HFFc6 (cell line): ENCODE results near the gene CD40LG. TPM values are rescaled to one million over a fixed set of nuclear protein-coding genes. Genes with fewer than 3 reads are reported as not detected.

Source experiments
- DNase-seq: peaks from one replicate; pipeline ENCODE4 v3.0.0-alpha.2; 2018
- H3K27ac Mint-ChIP-seq: 2 replicates; pipeline ENCODE4 v1.8.0; 2020; ENCODE audit warnings: mild to moderate bottlenecking, mixed read lengths
- H3K27me3 Mint-ChIP-seq: 2 replicates; pipeline ENCODE4 v1.8.0; 2021; ENCODE audit warnings: mild to moderate bottlenecking, moderate library complexity, mixed read lengths; ENCODE audit not compliant: insufficient read depth
- H3K36me3 Mint-ChIP-seq: 2 replicates; pipeline ENCODE4 v1.8.0; 2021; ENCODE audit warnings: low read depth, mixed read lengths
- H3K4me1 Mint-ChIP-seq: 2 replicates; pipeline ENCODE4 v1.8.0; 2020; ENCODE audit warnings: low read depth, mixed read lengths
- H3K4me3 Mint-ChIP-seq: 2 replicates; pipeline ENCODE4 v1.8.0; 2020; ENCODE audit warnings: mild to moderate bottlenecking, moderate library complexity, mixed read lengths
- H3K9me3 Mint-ChIP-seq: 2 replicates; pipeline ENCODE4 v1.8.0; 2020; ENCODE audit warnings: mild to moderate bottlenecking, mixed read lengths
- CTCF ChIP-seq: fragments of 200-600 bp; sonication (generic); IDR thresholded peaks from 2 replicates; pipeline ENCODE4 v1.5.0; 2021; ENCODE audit warnings: antibody characterized with exemption, mild to moderate bottlenecking
- total RNA-seq, 6 experiments: library from RNA; stranded (reverse); fragmentation: NEBNext Ultra II Directional; extraction: Animal tissue kit (Norgen Biotek cat#: 25700); gene quantifications; 2 replicates in 1 of 6; 3 replicates in 5 of 6; pipeline ENCODE4 v1.2.3, GENCODE V29; 2021

CD40LG gene
- total RNA-seq, 6 experiments from 2014 or later = not detected

- Mint-ChIP-seq H3K27me3 (peaks cover 2% of the 10 kb centered on the region; the same call in 1 of the 2 replicates), H3K36me3 (no peaks in the 10 kb centered on the region), H3K4me3 (no peak overlapping the region), H3K4me1 (no peaks in the 10 kb centered on the region), H3K9me3 (no peaks in the 10 kb centered on the region), H3K27ac (no peak overlapping the region)
- no peak for DNase-seq
- no peak for TF ChIP-seq CTCF
Measured at GRCh38 chrX:136666088-136666487, 18.1 kb downstream of the CD40LG start.

- DNase-seq = no peak
- Mint-ChIP-seq H3K27ac (no peak overlapping the region), H3K9me3 (no peaks in the 10 kb centered on the region), H3K4me1 (no peaks in the 10 kb centered on the region), H3K4me3 (no peak overlapping the region), H3K27me3 (no peaks in the 10 kb centered on the region), H3K36me3 (no peaks in the 10 kb centered on the region)
- no peak for TF ChIP-seq CTCF
Measured at GRCh38 chrX:136667446-136668168, 19.6 kb downstream of the CD40LG start.

GRCh38 chrX:136671006-136671610 lies 23.1 kb downstream of the CD40LG start:
- H3K9me3 Mint-ChIP-seq = no peaks in the 10 kb centered on the region
- H3K27me3 Mint-ChIP-seq = no peaks in the 10 kb centered on the region
- H3K27ac Mint-ChIP-seq = no peak overlapping the region
- DNase-seq = no peak
- no peak for TF ChIP-seq CTCF
- H3K4me1 Mint-ChIP-seq = no peaks in the 10 kb centered on the region
- no peak overlapping the region for H3K4me3 Mint-ChIP-seq
- H3K36me3 Mint-ChIP-seq = no peaks in the 10 kb centered on the region

- no peak for TF ChIP-seq CTCF
- Mint-ChIP-seq H3K36me3 (no peaks in the 10 kb centered on the region), H3K9me3 (no peaks in the 10 kb centered on the region), H3K27me3 (no peaks in the 10 kb centered on the region), H3K27ac (no peak overlapping the region), H3K4me1 (no peaks in the 10 kb centered on the region), H3K4me3 (no peak overlapping the region)
- no peak for DNase-seq
Measured at GRCh38 chrX:136674270-136674985, 26.5 kb downstream of the CD40LG start.

- H3K4me1 Mint-ChIP-seq = no peaks in the 10 kb centered on the region
- no peaks in the 10 kb centered on the region for H3K9me3 Mint-ChIP-seq
- no peak for DNase-seq
- no peak overlapping the region for H3K27ac Mint-ChIP-seq
- TF ChIP-seq CTCF = no peak
- H3K4me3 Mint-ChIP-seq = no peak overlapping the region
- no peaks in the 10 kb centered on the region for H3K27me3 Mint-ChIP-seq
- no peaks in the 10 kb centered on the region for H3K36me3 Mint-ChIP-seq
Measured at GRCh38 chrX:136679531-136679930, 31.6 kb downstream of the CD40LG start.
